Ovary (tissue), 3 donors: ENCODE data around the gene CADM2.

ENCODE experiments used
- POLR2A ChIP-seq: fragments of 450-650 bp; IDR thresholded peaks from one replicate; pipeline ENCODE4 v1.6.1; 2017; ENCODE audit warnings: antibody characterized with exemption, mild to moderate bottlenecking, moderate library complexity
- TF ChIP-seq, protein P1 (sequence below), 3 donors: fragments of 450-650 bp in 2 of 3; fragments of 200-600 bp in 1 of 3; IDR thresholded peaks; one replicate each; pipeline versions ENCODE4 v1.5.1 to v1.8.0; 2016 to 2022; ENCODE audit warnings: antibody characterized with exemption in 3 of 3, mild to moderate bottlenecking in 1 of 3
- donor health status: DM: no; HTN: no; CAD: no.

DNA sequence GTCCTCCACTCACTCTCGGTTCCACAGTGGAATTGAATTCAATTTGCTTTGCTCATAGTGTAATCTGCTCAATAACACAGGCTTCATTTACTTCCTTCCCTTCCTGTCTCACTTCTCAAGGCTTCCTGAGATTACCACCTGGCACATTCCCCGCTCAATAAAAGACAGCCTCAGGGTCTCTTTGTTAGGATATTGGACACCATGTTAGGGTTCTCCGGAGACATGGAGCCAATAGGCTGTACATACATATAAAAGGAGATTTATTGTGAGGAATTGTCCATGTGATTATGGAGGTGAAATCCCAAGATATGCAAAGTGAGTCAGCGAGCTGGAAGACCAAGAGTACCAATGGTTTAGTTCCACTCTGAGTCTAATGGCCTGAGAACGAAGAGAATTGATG, 974.5 kb downstream of the CADM2 start:
- TF ChIP-seq, protein P1, sequence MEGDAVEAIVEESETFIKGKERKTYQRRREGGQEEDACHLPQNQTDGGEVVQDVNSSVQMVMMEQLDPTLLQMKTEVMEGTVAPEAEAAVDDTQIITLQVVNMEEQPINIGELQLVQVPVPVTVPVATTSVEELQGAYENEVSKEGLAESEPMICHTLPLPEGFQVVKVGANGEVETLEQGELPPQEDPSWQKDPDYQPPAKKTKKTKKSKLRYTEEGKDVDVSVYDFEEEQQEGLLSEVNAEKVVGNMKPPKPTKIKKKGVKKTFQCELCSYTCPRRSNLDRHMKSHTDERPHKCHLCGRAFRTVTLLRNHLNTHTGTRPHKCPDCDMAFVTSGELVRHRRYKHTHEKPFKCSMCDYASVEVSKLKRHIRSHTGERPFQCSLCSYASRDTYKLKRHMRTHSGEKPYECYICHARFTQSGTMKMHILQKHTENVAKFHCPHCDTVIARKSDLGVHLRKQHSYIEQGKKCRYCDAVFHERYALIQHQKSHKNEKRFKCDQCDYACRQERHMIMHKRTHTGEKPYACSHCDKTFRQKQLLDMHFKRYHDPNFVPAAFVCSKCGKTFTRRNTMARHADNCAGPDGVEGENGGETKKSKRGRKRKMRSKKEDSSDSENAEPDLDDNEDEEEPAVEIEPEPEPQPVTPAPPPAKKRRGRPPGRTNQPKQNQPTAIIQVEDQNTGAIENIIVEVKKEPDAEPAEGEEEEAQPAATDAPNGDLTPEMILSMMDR (IDR thresholded peaks at IDR 0.05): no peak
- no peak for TF ChIP-seq POLR2A
